H9 (cell line): ENCODE results near the gene MSANTD1. TPM values are rescaled to one million over a fixed set of nuclear protein-coding genes. Genes with fewer than 3 reads are reported as not detected.

Source experiments
- DNase-seq: peaks from one replicate; pipeline ENCODE4 v3.0.0-alpha.2; 2017
- H2AFZ ChIP-seq: one replicate; pipeline ENCODE4 v1.6.1; 2013; ENCODE audit warnings: mild to moderate bottlenecking, low read length, control low read depth, moderate library complexity
- H2AK5ac ChIP-seq: 2 replicates; pipeline ENCODE4 v1.6.1; 2013; ENCODE audit warnings: low read length, control low read depth, mixed read lengths; ENCODE audit not compliant: insufficient read length
- H2BK120ac ChIP-seq: one replicate; pipeline ENCODE4 v1.6.1; 2013; ENCODE audit warnings: low read depth, mild to moderate bottlenecking, low read length, control low read depth, inconsistent platforms; ENCODE audit not compliant: poor library complexity, severe bottlenecking
- H2BK12ac ChIP-seq: 2 replicates; pipeline ENCODE4 v1.6.1; 2013; ENCODE audit warnings: low read length, control low read depth, mixed read lengths, low read depth; ENCODE audit not compliant: insufficient read length
- H2BK15ac ChIP-seq: 2 replicates; pipeline ENCODE4 v1.6.1; 2013; ENCODE audit warnings: low read depth, low read length, control low read depth
- H2BK20ac ChIP-seq: one replicate; pipeline ENCODE4 v1.6.1; 2013; ENCODE audit warnings: low read depth, mild to moderate bottlenecking, low read length, control low read depth, inconsistent platforms; ENCODE audit not compliant: poor library complexity, severe bottlenecking
- H2BK5ac ChIP-seq: 2 replicates; pipeline ENCODE4 v1.6.1; 2013; ENCODE audit warnings: low read length, control low read depth, mixed read lengths; ENCODE audit not compliant: insufficient read length
- H3K14ac ChIP-seq: 2 replicates; pipeline ENCODE4 v1.6.1; 2013; ENCODE audit warnings: low read length, control low read depth; ENCODE audit not compliant: insufficient read depth
- H3K18ac ChIP-seq: 2 replicates; pipeline ENCODE4 v1.6.1; 2013; ENCODE audit warnings: low read depth, mild to moderate bottlenecking, mixed read lengths, low read length, control low read depth; ENCODE audit not compliant: insufficient read length
- H3K23ac ChIP-seq: 2 replicates; pipeline ENCODE4 v1.6.1; 2013; ENCODE audit warnings: low read length, control low read depth, mixed read lengths, low read depth; ENCODE audit not compliant: insufficient read length
- H3K23me2 ChIP-seq: 2 replicates; pipeline ENCODE4 v1.6.1; 2013; ENCODE audit warnings: low read depth, mild to moderate bottlenecking, mixed read lengths, low read length, control low read depth; ENCODE audit not compliant: insufficient read length, poor library complexity, severe bottlenecking
- H3K27ac ChIP-seq: 2 replicates; pipeline ENCODE4 v1.5.1; 2013; ENCODE audit warnings: low read length, control low read depth, mixed read lengths, low read depth; ENCODE audit not compliant: insufficient read length
- H3K27me3 ChIP-seq: 2 replicates; pipeline ENCODE4 v1.6.1; 2013; ENCODE audit warnings: low read length, control low read depth, inconsistent platforms; ENCODE audit not compliant: insufficient read depth
- H3K4ac ChIP-seq: 2 replicates; pipeline ENCODE4 v1.6.1; 2013; ENCODE audit warnings: low read depth, mild to moderate bottlenecking, control low read depth, inconsistent platforms, low read length, moderate library complexity
- H3K4me1 ChIP-seq: 2 replicates; pipeline ENCODE4 v1.6.1; 2013; ENCODE audit warnings: low read length, control low read depth, inconsistent platforms; ENCODE audit not compliant: insufficient read depth
- H3K4me2 ChIP-seq: 2 replicates; pipeline ENCODE4 v1.6.1; 2013; ENCODE audit warnings: low read length, control low read depth, mixed read lengths; ENCODE audit not compliant: insufficient read length, insufficient read depth
- H3K56ac ChIP-seq: 2 replicates; pipeline ENCODE4 v1.6.1; 2013; ENCODE audit warnings: low read depth, mild to moderate bottlenecking, mixed read lengths, low read length, control low read depth; ENCODE audit not compliant: insufficient read length
- H3K79me1 ChIP-seq: 2 replicates; pipeline ENCODE4 v1.6.1; 2013; ENCODE audit warnings: low read depth, mild to moderate bottlenecking, moderate library complexity, low read length, control low read depth, inconsistent platforms; ENCODE audit not compliant: insufficient read depth, poor library complexity, severe bottlenecking
- H3K79me2 ChIP-seq: 2 replicates; pipeline ENCODE4 v1.6.1; 2013; ENCODE audit warnings: low read length, control low read depth, inconsistent platforms; ENCODE audit not compliant: insufficient read depth
- H3K9ac ChIP-seq: 2 replicates; pipeline ENCODE4 v1.6.1; 2013; ENCODE audit warnings: low read length, control low read depth, mixed read lengths; ENCODE audit not compliant: insufficient read length; ENCODE audit errors: extremely low read depth
- H3K9me3 ChIP-seq: one replicate; pipeline ENCODE4 v1.6.1; 2013; ENCODE audit warnings: low read depth, low read length, inconsistent platforms; ENCODE audit not compliant: control insufficient read depth
- H3T11ph ChIP-seq: one replicate; pipeline ENCODE4 v1.6.1; 2013; ENCODE audit warnings: mild to moderate bottlenecking, low read length, control low read depth, inconsistent platforms
- H4K20me1 ChIP-seq: one replicate; pipeline ENCODE4 v1.6.1; 2013; ENCODE audit not compliant: control insufficient read depth, insufficient read length, insufficient read depth
- H4K5ac ChIP-seq: 2 replicates; pipeline ENCODE4 v1.6.1; 2013; ENCODE audit warnings: low read depth, mild to moderate bottlenecking, mixed read lengths, low read length, control low read depth; ENCODE audit not compliant: insufficient read length
- H4K8ac ChIP-seq: replicated peaks from 2 replicates; pipeline ENCODE4 v1.6.1; 2013; ENCODE audit warnings: low read length, control low read depth, mixed read lengths, low read depth; ENCODE audit not compliant: insufficient read length
- H4K91ac ChIP-seq: 2 replicates; pipeline ENCODE4 v1.6.1; 2013; ENCODE audit warnings: low read depth, mild to moderate bottlenecking, moderate library complexity, mixed read lengths, low read length, control low read depth; ENCODE audit not compliant: insufficient read length
- H3K27ac Mint-ChIP-seq, 3 experiments: 2 replicates in 2 of 3; 3 replicates in 1 of 3; pipeline ENCODE4 v1.8.0; 2020 to 2021; ENCODE audit warnings: mixed read lengths in 3 of 3, mild to moderate bottlenecking in 1 of 3, moderate library complexity in 1 of 3
- H3K27me3 Mint-ChIP-seq: 2 replicates; pipeline ENCODE4 v1.8.0; 2021; ENCODE audit warnings: low read depth, mild to moderate bottlenecking, moderate library complexity, mixed read lengths
- H3K36me3 Mint-ChIP-seq, 3 experiments: 2 replicates in 2 of 3; 3 replicates in 1 of 3; pipeline ENCODE4 v1.8.0; 2020 to 2021; ENCODE audit warnings: low read depth in 3 of 3, mixed read lengths in 3 of 3; ENCODE audit not compliant: insufficient read depth in 1 of 3
- H3K4me1 Mint-ChIP-seq, 2 experiments: 2 replicates each; pipeline ENCODE4 v1.8.0; 2020; ENCODE audit warnings: mixed read lengths in 2 of 2
- H3K4me3 Mint-ChIP-seq, 2 experiments: 2 replicates in 1 of 2; 3 replicates in 1 of 2; pipeline ENCODE4 v1.8.0; 2020 to 2021; ENCODE audit warnings: mild to moderate bottlenecking in 2 of 2, mixed read lengths in 2 of 2, moderate library complexity in 1 of 2
- H3K9me3 Mint-ChIP-seq, 2 experiments: 2 replicates in 1 of 2; 3 replicates in 1 of 2; pipeline ENCODE4 v1.8.0; 2020; ENCODE audit warnings: mild to moderate bottlenecking in 2 of 2, mixed read lengths in 2 of 2, moderate library complexity in 1 of 2
- WGBS: extraction: QIAGEN DNeasy Blood & Tissue Kit; methylation state at CpG from one replicate; pipeline ENCODE4 v1.1.7; 2013; ENCODE audit warnings: missing lambda C conversion rate, low lambda C conversion rate, mixed read lengths; ENCODE audit not compliant: insufficient read length; ENCODE audit errors: extremely low coverage; 5-methylcytosine and 5-hydroxymethylcytosine counted together
- total RNA-seq: library from RNA; stranded (reverse); gene quantifications from 2 replicates; pipeline ENCODE4 v1.2.1, GENCODE V29; 2021
- TF ChIP-seq, protein P1 (sequence below): fragments of 200-600 bp; sonication (generic); conservative IDR thresholded peaks from 3 replicates; pipeline ENCODE4 v1.8.0; 2021; ENCODE audit warnings: antibody characterized with exemption, mild to moderate bottlenecking

Gene MSANTD1
- total RNA-seq, 1 experiment from 2014 or later = 0.83 TPM

DNA sequence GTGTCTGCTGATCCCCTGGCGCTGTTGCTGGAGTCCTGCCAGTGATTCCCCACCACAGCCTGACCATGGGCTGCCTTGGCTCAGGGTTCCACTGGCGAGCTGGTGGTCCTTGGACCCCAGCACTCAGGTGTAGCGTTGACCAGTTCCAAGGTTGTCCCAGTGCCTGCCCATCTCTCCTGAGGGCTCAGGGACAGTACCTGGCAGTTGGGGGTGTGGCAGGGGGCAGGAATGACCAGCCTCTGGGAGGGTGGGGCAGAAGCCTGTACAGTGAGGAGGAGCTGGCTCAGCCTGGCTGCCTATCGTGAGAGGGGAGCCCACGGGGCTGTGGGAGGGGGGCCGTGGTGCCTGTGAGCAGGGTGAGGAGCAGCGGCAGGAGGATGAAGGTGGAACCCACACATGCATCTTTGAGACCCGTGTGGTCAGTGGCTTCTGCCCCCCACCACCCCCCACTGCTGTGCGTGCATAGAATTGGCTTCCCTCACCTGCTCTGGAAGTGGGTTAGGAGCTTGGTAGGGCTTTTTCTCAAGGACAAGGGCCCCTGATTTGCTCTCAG is 12.6 kb upstream of the MSANTD1 start:
- Histone ChIP-seq H3K79me1 (no peaks in the 10 kb centered on the region), H4K5ac (no peak overlapping the region), H3K27me3 (no peaks in the 10 kb centered on the region; the same call in 1 of the 2 replicates), H3T11ph (no peak overlapping the region), H2AK5ac (no peak overlapping the region), H3K56ac (no peak overlapping the region), H3K4me2 (no peak overlapping the region), H3K18ac (no peak overlapping the region), H4K91ac (no peak overlapping the region), H3K9ac (no peak overlapping the region), H2BK20ac (no peak overlapping the region), H2BK15ac (no peak overlapping the region), H3K4me1 (peaks cover 3% of the 10 kb centered on the region; the same call in 1 of the 2 replicates), H2BK12ac (no peak overlapping the region), H3K23me2 (no peaks in the 10 kb centered on the region), H3K9me3 (no peaks in the 10 kb centered on the region), H2AFZ (no peak overlapping the region), H3K79me2 (no peaks in the 10 kb centered on the region), H2BK5ac (no peak overlapping the region), H2BK120ac (no peak overlapping the region), H3K27ac (no peak overlapping the region), H3K23ac (no peak overlapping the region), H4K8ac (no peak overlapping the region), H3K4ac (no peak overlapping the region), H3K14ac (no peak overlapping the region), H4K20me1 (no peaks in the 10 kb centered on the region)
- TF ChIP-seq, protein P1, sequence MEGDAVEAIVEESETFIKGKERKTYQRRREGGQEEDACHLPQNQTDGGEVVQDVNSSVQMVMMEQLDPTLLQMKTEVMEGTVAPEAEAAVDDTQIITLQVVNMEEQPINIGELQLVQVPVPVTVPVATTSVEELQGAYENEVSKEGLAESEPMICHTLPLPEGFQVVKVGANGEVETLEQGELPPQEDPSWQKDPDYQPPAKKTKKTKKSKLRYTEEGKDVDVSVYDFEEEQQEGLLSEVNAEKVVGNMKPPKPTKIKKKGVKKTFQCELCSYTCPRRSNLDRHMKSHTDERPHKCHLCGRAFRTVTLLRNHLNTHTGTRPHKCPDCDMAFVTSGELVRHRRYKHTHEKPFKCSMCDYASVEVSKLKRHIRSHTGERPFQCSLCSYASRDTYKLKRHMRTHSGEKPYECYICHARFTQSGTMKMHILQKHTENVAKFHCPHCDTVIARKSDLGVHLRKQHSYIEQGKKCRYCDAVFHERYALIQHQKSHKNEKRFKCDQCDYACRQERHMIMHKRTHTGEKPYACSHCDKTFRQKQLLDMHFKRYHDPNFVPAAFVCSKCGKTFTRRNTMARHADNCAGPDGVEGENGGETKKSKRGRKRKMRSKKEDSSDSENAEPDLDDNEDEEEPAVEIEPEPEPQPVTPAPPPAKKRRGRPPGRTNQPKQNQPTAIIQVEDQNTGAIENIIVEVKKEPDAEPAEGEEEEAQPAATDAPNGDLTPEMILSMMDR = no peak
- Mint-ChIP-seq H3K36me3 (peaks cover 45 to 74% (median 74%) of the 10 kb centered on the region in 3 experiments), H3K4me1 (peaks cover 15 to 39% of the 10 kb centered on the region in 2 experiments), H3K27me3 (peaks cover 60% of the 10 kb centered on the region), H3K27ac (no peak overlapping the region), H3K4me3 (no peak overlapping the region), H3K9me3 (no peaks in the 10 kb centered on the region; a peak in 1 of 5 replicates)
- no CpG with 5 or more reads among the region's 9 CpGs for WGBS
- no peak for DNase-seq
